Neural progenitor cell (in vitro differentiated cells): ENCODE results near the gene PHRF1. TPM values are rescaled to one million over a fixed set of nuclear protein-coding genes. Genes with fewer than 3 reads are reported as not detected.
A peak's percentile ranks its signal among the peaks of the same experiment; 100 is the strongest.

Experiments
- DNase-seq: peaks from one replicate; pipeline ENCODE4 v3.0.0-alpha.2; 2016; ENCODE audit warnings: low spot score
- H2AFZ ChIP-seq: fragments of 200-600 bp; sonication (generic); replicated peaks from 2 replicates; pipeline ENCODE4 v1.6.1; 2016; ENCODE audit warnings: antibody characterized with exemption
- H3F3A ChIP-seq: fragments of 200-600 bp; sonication (generic); 2 replicates; pipeline ENCODE4 v1.6.1; 2016; ENCODE audit warnings: antibody characterized with exemption, low read depth
- H3K27ac ChIP-seq: fragments of 200-600 bp; sonication (generic); 2 replicates; pipeline ENCODE4 v1.5.1; 2016; ENCODE audit warnings: mild to moderate bottlenecking
- H3K27me3 ChIP-seq: fragments of 200-600 bp; sonication (generic); 2 replicates; pipeline ENCODE4 v1.6.1; 2016; ENCODE audit warnings: mild to moderate bottlenecking, moderate library complexity
- H3K36me3 ChIP-seq: fragments of 200-600 bp; sonication (generic); 2 replicates; pipeline ENCODE4 v1.5.1; 2016
- H3K4me1 ChIP-seq: fragments of 200-600 bp; sonication (generic); 2 replicates; pipeline ENCODE4 v1.6.1; 2016; ENCODE audit warnings: mixed run types
- H3K4me2 ChIP-seq: fragments of 200-600 bp; sonication (generic); 2 replicates; pipeline ENCODE4 v1.6.1; 2016
- H3K4me3 ChIP-seq: fragments of 200-600 bp; sonication (generic); 2 replicates; pipeline ENCODE4 v1.5.1; 2016
- H3K79me2 ChIP-seq: fragments of 200-600 bp; sonication (generic); 2 replicates; pipeline ENCODE4 v1.6.1; 2016; ENCODE audit warnings: low read depth
- H3K9ac ChIP-seq: fragments of 200-600 bp; sonication (generic); 2 replicates; pipeline ENCODE4 v1.6.1; 2016
- H3K9me3 ChIP-seq: fragments of 200-600 bp; sonication (generic); 2 replicates; pipeline ENCODE4 v1.5.1; 2016; ENCODE audit warnings: low read depth
- H4K20me1 ChIP-seq: fragments of 200-600 bp; sonication (generic); 2 replicates; pipeline ENCODE4 v1.6.1; 2016; ENCODE audit warnings: low read depth
- H3K27ac Mint-ChIP-seq: 3 replicates; pipeline ENCODE4 v1.8.0; 2021; ENCODE audit warnings: mixed read lengths
- H3K27me3 Mint-ChIP-seq: 2 replicates; pipeline ENCODE4 v1.8.0; 2022; ENCODE audit warnings: low read depth, mild to moderate bottlenecking, inconsistent platforms, moderate library complexity, mixed read lengths; ENCODE audit not compliant: insufficient read depth
- H3K36me3 Mint-ChIP-seq: 3 replicates; pipeline ENCODE4 v1.8.0; 2021; ENCODE audit warnings: mixed read lengths
- H3K4me1 Mint-ChIP-seq: 3 replicates; pipeline ENCODE4 v1.8.0; 2021; ENCODE audit warnings: mixed read lengths
- H3K4me3 Mint-ChIP-seq: 3 replicates; pipeline ENCODE4 v1.8.0; 2021; ENCODE audit warnings: mild to moderate bottlenecking, moderate library complexity, mixed read lengths
- H3K9me3 Mint-ChIP-seq: 3 replicates; pipeline ENCODE4 v1.8.0; 2020; ENCODE audit warnings: mixed read lengths
- CTCF ChIP-seq: fragments of 200-600 bp; sonication (generic); IDR thresholded peaks from 2 replicates; pipeline ENCODE4 v1.5.1; 2017; ENCODE audit warnings: antibody characterized with exemption, mild to moderate bottlenecking
- EZH2 ChIP-seq: fragments of 200-600 bp; sonication (generic); IDR thresholded peaks from 2 replicates; pipeline ENCODE4 v1.6.1; 2017; ENCODE audit warnings: antibody characterized with exemption, mild to moderate bottlenecking, moderate library complexity
- EZH2phosphoT487 ChIP-seq: fragments of 200-600 bp; sonication (generic); IDR thresholded peaks from 2 replicates; pipeline ENCODE4 v1.6.1; 2017; ENCODE audit warnings: antibody characterized with exemption
- total RNA-seq: library from RNA; depleted of rRNA; stranded (reverse); fragments of >200 nt; gene quantifications from 2 replicates; pipeline ENCODE4 v1.2.3, GENCODE V29; 2015; ENCODE audit warnings: low replicate concordance

PHRF1 gene
- total RNA-seq, 1 donor from 2014 or later = 9.8 TPM

GRCh38 chr11:637593-638521 is 61.6 kb downstream of the PHRF1 start:
- H3K27ac ChIP-seq = peak overlapping the region; percentile 96
- peaks cover 2% of the 10 kb centered on the region for H3K36me3 Mint-ChIP-seq
- peak overlapping the region; percentile 95 for H3K4me2 ChIP-seq
- TF ChIP-seq EZH2phosphoT487 (no peak), EZH2 (no peak), CTCF (no peak)
- H3K79me2 ChIP-seq = no peaks in the 10 kb centered on the region
- H3K9me3 Mint-ChIP-seq = no peaks in the 10 kb centered on the region
- DNase-seq = peak; percentile 72
- H3K4me1 ChIP-seq = peaks cover 32% of the 10 kb centered on the region
- H3K4me1 Mint-ChIP-seq = peaks cover 30% of the 10 kb centered on the region
- H3K36me3 ChIP-seq = no peaks in the 10 kb centered on the region
- no peak overlapping the region for H3K9ac ChIP-seq
- H2AFZ ChIP-seq = no peak overlapping the region
- H4K20me1 ChIP-seq = peaks cover 48% of the 10 kb centered on the region
- H3K4me3 Mint-ChIP-seq = peak overlapping the region; percentile 86
- H3F3A ChIP-seq = peaks cover 56% of the 10 kb centered on the region
- peaks cover 48% of the 10 kb centered on the region for H3K27me3 ChIP-seq
- H3K4me3 ChIP-seq = peak overlapping the region; percentile 68
- peak overlapping the region; percentile 4 for H3K27ac Mint-ChIP-seq
- no peaks in the 10 kb centered on the region for H3K9me3 ChIP-seq
- H3K27me3 Mint-ChIP-seq = peaks cover 37% of the 10 kb centered on the region

- Histone ChIP-seq H3K9ac (no peak overlapping the region), H3K36me3 (no peaks in the 10 kb centered on the region), H2AFZ (no peak overlapping the region), H3K79me2 (no peaks in the 10 kb centered on the region), H3K9me3 (no peaks in the 10 kb centered on the region), H3F3A (peaks cover 56% of the 10 kb centered on the region), H3K4me1 (peaks cover 32% of the 10 kb centered on the region), H4K20me1 (peaks cover 48% of the 10 kb centered on the region), H3K4me2 (peak overlapping the region; percentile 95), H3K27ac (peak overlapping the region; percentile 96), H3K27me3 (peaks cover 48% of the 10 kb centered on the region), H3K4me3 (peak overlapping the region; percentile 68)
- H3K9me3 Mint-ChIP-seq = no peaks in the 10 kb centered on the region
- TF ChIP-seq EZH2 (peak; percentile 7), CTCF (no peak), EZH2phosphoT487 (peak; percentile 15)
- H3K36me3 Mint-ChIP-seq = no peaks in the 10 kb centered on the region
- DNase-seq = peak; percentile 90
- H3K4me1 Mint-ChIP-seq = peaks cover 27% of the 10 kb centered on the region
- H3K27ac Mint-ChIP-seq = peak overlapping the region; percentile 89
- peaks cover 37% of the 10 kb centered on the region for H3K27me3 Mint-ChIP-seq
- H3K4me3 Mint-ChIP-seq = peak overlapping the region; percentile 80
These were observed 62.5 kb downstream of the PHRF1 start for GRCh38 chr11:638631-639331.

DNA sequence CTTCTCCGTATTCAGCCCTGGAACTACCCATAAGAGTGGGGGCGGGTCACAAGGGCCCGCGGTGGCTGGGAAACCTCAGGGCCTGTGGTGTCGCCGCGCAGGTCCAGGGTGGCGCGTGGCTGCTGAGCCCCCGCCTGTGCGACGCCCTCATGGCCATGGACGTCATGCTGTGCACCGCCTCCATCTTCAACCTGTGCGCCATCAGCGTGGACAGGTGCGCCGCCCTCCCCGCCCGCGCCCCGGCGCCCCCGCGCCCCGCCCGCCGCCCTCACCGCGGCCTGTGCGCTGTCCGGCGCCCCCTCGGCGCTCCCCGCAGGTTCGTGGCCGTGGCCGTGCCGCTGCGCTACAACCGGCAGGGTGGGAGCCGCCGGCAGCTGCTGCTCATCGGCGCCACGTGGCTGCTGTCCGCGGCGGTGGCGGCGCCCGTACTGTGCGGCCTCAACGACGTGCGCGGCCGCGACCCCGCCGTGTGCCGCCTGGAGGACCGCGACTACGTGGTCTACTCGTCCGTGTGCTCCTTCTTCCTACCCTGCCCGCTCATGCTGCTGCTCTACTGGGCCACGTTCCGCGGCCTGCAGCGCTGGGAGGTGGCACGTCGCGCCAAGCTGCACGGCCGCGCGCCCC is 63.2 kb downstream of the PHRF1 start:
- H3K4me3 Mint-ChIP-seq = peak overlapping the region; percentile 80
- H2AFZ ChIP-seq = no peak overlapping the region
- H3K4me1 ChIP-seq = peaks cover 32% of the 10 kb centered on the region
- peaks cover 48% of the 10 kb centered on the region for H3K27me3 ChIP-seq
- no peaks in the 10 kb centered on the region for H3K9me3 ChIP-seq
- peak; percentile 61 for DNase-seq
- peaks cover 27% of the 10 kb centered on the region for H3K4me1 Mint-ChIP-seq
- H3K27me3 Mint-ChIP-seq = peaks cover 34% of the 10 kb centered on the region
- H3K4me3 ChIP-seq = peak overlapping the region; percentile 68
- no peak overlapping the region for H3K9ac ChIP-seq
- peak overlapping the region; percentile 95 for H3K4me2 ChIP-seq
- H3K27ac Mint-ChIP-seq = no peak overlapping the region
- H3K27ac ChIP-seq = peak overlapping the region; percentile 96
- H4K20me1 ChIP-seq = peaks cover 48% of the 10 kb centered on the region
- H3K36me3 ChIP-seq = no peaks in the 10 kb centered on the region
- no peaks in the 10 kb centered on the region for H3K36me3 Mint-ChIP-seq
- H3K9me3 Mint-ChIP-seq = no peaks in the 10 kb centered on the region
- H3F3A ChIP-seq = peaks cover 56% of the 10 kb centered on the region
- no peaks in the 10 kb centered on the region for H3K79me2 ChIP-seq
- TF ChIP-seq CTCF (no peak), EZH2 (peak; percentile 1)
